A549 (cell line): ENCODE measurements around the gene PDSS2. TPM values are rescaled to one million over a fixed set of nuclear protein-coding genes. Genes with fewer than 3 reads are reported as not detected.

Source experiments
- ATAC-seq, 2 experiments: fragments of 200-7000 bp in 1 of 2; fragments of >200 bp in 1 of 2; cut with Nextera tagmentation in 1 of 2; cut with Tn5 transposase in 1 of 2; 3 replicates each; pipeline versions ENCODE4 v1.8.0 to v1.9.1; 2018 to 2020; ENCODE audit warnings: mild to moderate bottlenecking in 1 of 2, moderate library complexity in 1 of 2
- CTCF ChIA-PET: fragments of 300-600 bp; sonication (Branson Sonifier 250); formaldehyde crosslinking; extraction: SDS; loops from one replicate; lab custom pipeline; 2021; ENCODE audit warnings: antibody characterized with exemption, inconsistent platforms; lab: Yijun Ruan, JAX
- POLR2A ChIA-PET: fragments of 350-600 bp; formaldehyde crosslinking; extraction: SDS; loops from one replicate; lab custom pipeline; 2021; ENCODE audit warnings: antibody characterized with exemption, inconsistent platforms; lab: Yijun Ruan, JAX
- DNase-seq, 2 experiments: peaks; one replicate each; pipeline versions ENCODE4 v3.0.0 to v3.0.0-alpha.2; 2011 to 2016; ENCODE audit warnings: low read depth in 1 of 2, low spot score in 1 of 2
- FAIRE-seq: peaks from 2 replicates; lab custom pipeline; 2011; peaks lifted over from hg19 to GRCh38; lab: Jason Lieb, UNC
- H3K27ac ChIP-seq, 2 experiments: fragments of >200 bp; sonication (Bioruptor Twin); formaldehyde crosslinking; 3 replicates each; pipeline ENCODE4 v1.5.1; 2016 to 2017
- H3K4me1 ChIP-seq: fragments of >200 bp; sonication (Bioruptor Twin); formaldehyde crosslinking; 3 replicates; pipeline ENCODE4 v1.6.1; 2016
- H3K4me2 ChIP-seq: fragments of >200 bp; sonication (Bioruptor Twin); formaldehyde crosslinking; 3 replicates; pipeline ENCODE4 v1.6.1; 2016
- H3K4me3 ChIP-seq: fragments of >200 bp; sonication (Bioruptor Twin); formaldehyde crosslinking; 3 replicates; pipeline ENCODE4 v1.5.1; 2016
- H3K9me3 ChIP-seq: fragments of >200 bp; sonication (Bioruptor Twin); formaldehyde crosslinking; 3 replicates; pipeline ENCODE4 v1.6.1; 2016
- BCL3 ChIP-seq: fragments of >200 bp; sonication (Bioruptor Twin); formaldehyde crosslinking; IDR thresholded peaks from 3 replicates; pipeline ENCODE4 v1.6.1; 2016
- CBX8 ChIP-seq: fragments of 200-600 bp; sonication (generic); IDR thresholded peaks from 2 replicates; pipeline ENCODE4 v1.6.1; 2016
- CHD2 ChIP-seq: fragments of 150-350 bp; IDR thresholded peaks from 2 replicates; pipeline ENCODE4 v1.6.1; 2014; ENCODE audit warnings: low read length; ENCODE audit not compliant: partially characterized antibody
- CTCF ChIP-seq: fragments of >200 bp; sonication (Bioruptor Twin); formaldehyde crosslinking; IDR thresholded peaks from 3 replicates; pipeline ENCODE4 v1.5.1; 2016
- E2F6 ChIP-seq: IDR thresholded peaks from 2 replicates; pipeline ENCODE4 v1.6.1; 2012; ENCODE audit warnings: low read depth, borderline replicate concordance
- EHF ChIP-seq: fragments of 250-450 bp; sonication (Bioruptor Pico); IDR thresholded peaks from 2 replicates; pipeline ENCODE4 v1.5.0; 2020; ENCODE audit warnings: mild to moderate bottlenecking
- ELK1 ChIP-seq: fragments of 150-350 bp; IDR thresholded peaks from 2 replicates; pipeline ENCODE4 v1.6.1; 2014; ENCODE audit warnings: low read depth, mild to moderate bottlenecking, low read length
- EP300 ChIP-seq, 2 experiments: fragments of >200 bp; sonication (Bioruptor Twin); formaldehyde crosslinking; IDR thresholded peaks; 2 replicates in 1 of 2; 3 replicates in 1 of 2; pipeline ENCODE4 v1.6.1; 2016 to 2017
- FOSL2 ChIP-seq, 2 experiments: fragments of 450-650 bp in 1 of 2; fragments of >200 bp in 1 of 2; sonication (Bioruptor Twin) in 1 of 2; formaldehyde crosslinking; IDR thresholded peaks; 2 replicates each; pipeline versions ENCODE4 v1.5.0 to v1.6.1; 2016 to 2020; ENCODE audit warnings: mild to moderate bottlenecking in 1 of 2, moderate library complexity in 1 of 2
- HDAC2 ChIP-seq: fragments of 200-600 bp; sonication (generic); IDR thresholded peaks from 2 replicates; pipeline ENCODE4 v1.6.1; 2016
- HMGXB4 ChIP-seq: fragments of 250-450 bp; sonication (Bioruptor Pico); IDR thresholded peaks from 2 replicates; pipeline ENCODE4 v1.5.0; 2021; ENCODE audit warnings: mild to moderate bottlenecking, moderate library complexity, borderline replicate concordance
- KDM1A ChIP-seq: fragments of 200-600 bp; sonication (generic); IDR thresholded peaks from 2 replicates; pipeline ENCODE4 v1.6.1; 2016; ENCODE audit warnings: low read depth, mild to moderate bottlenecking
- KDM5A ChIP-seq: fragments of 200-600 bp; sonication (generic); IDR thresholded peaks from 2 replicates; pipeline ENCODE4 v1.6.1; 2016; ENCODE audit warnings: antibody characterized with exemption, mild to moderate bottlenecking
- MAX ChIP-seq: IDR thresholded peaks from 2 replicates; pipeline ENCODE4 v1.6.1; 2012
- NPAS2 ChIP-seq: fragments of 250-450 bp; sonication (Bioruptor Pico); IDR thresholded peaks from 2 replicates; pipeline ENCODE4 v1.8.0; 2022; ENCODE audit warnings: mild to moderate bottlenecking, moderate library complexity, borderline replicate concordance
- POLR2A ChIP-seq: IDR thresholded peaks from 2 replicates; pipeline ENCODE4 v1.6.1; 2012; ENCODE audit warnings: mild to moderate bottlenecking, low read length
- POLR2AphosphoS2 ChIP-seq: conservative IDR thresholded peaks from 2 replicates; pipeline ENCODE4 v1.6.1; 2012; ENCODE audit warnings: low read length, improper control_type of control experiment, inconsistent platforms
- RAD21 ChIP-seq, 2 experiments: fragments of >200 bp in 1 of 2; sonication (Bioruptor Twin) in 1 of 2; formaldehyde crosslinking in 1 of 2; IDR thresholded peaks in 1 of 2; conservative IDR thresholded peaks in 1 of 2; 2 replicates in 1 of 2; 3 replicates in 1 of 2; pipeline ENCODE4 v1.6.1; 2012 to 2018; ENCODE audit warnings: inconsistent platforms in 1 of 2
- RARB ChIP-seq: fragments of 250-450 bp; sonication (Bioruptor Pico); IDR thresholded peaks from 2 replicates; pipeline ENCODE4 v1.8.0; 2021; ENCODE audit warnings: mild to moderate bottlenecking, moderate library complexity
- REST ChIP-seq: fragments of 200-600 bp; sonication (generic); IDR thresholded peaks from 2 replicates; pipeline ENCODE4 v1.6.1; 2016; ENCODE audit warnings: antibody characterized with exemption, mild to moderate bottlenecking, moderate library complexity
- ZSCAN20 ChIP-seq: fragments of 250-450 bp; sonication (Bioruptor Pico); IDR thresholded peaks from 2 replicates; pipeline ENCODE4 v1.8.0; 2022; ENCODE audit warnings: mild to moderate bottlenecking, moderate library complexity
- WGBS: methylation state at CpG from one replicate; pipeline ENCODE4 v1.1.6; 2017; ENCODE audit errors: missing lambda C conversion rate; 5-methylcytosine and 5-hydroxymethylcytosine counted together
- polyA plus RNA-seq, 4 experiments: library from polyadenylated mRNA; depleted of rRNA in 3 of 4; stranded (reverse); fragments of >200 nt; fragmentation: RNase III in 1 of 4; extraction: RNeasy Plus Mini Kit Qiagen cat#74134 plus additional on column Dnase treatment in 1 of 4; gene quantifications; 2 replicates in 3 of 4; 3 replicates in 1 of 4; pipeline ENCODE4 v1.2.3, GENCODE V29; 2011 to 2017

PDSS2 gene
- polyA plus RNA-seq, 2 of the 4 experiments (the other 2 are of a cell fraction): 7.2 to 17.3 TPM

- ATAC-seq (no peak), DNase-seq (no peak), FAIRE-seq (no peak)
- no peak overlapping the region for H3K4me2 ChIP-seq
- ChIA-PET CTCF (no interaction called here), POLR2A (no interaction called here)
- no peak overlapping the region for H3K4me3 ChIP-seq
- no peaks in the 10 kb centered on the region for H3K4me1 ChIP-seq
- TF ChIP-seq BCL3 (no peak), POLR2A (no peak), MAX (no peak), HDAC2 (no peak)
- no peak overlapping the region for H3K27ac ChIP-seq
- WGBS: 100% methylated on average over 1 of the region's 1 CpG
- peaks cover 9% of the 10 kb centered on the region; the same call in 1 of the 3 replicates for H3K9me3 ChIP-seq
Measured at GRCh38 chr6:107401573-107401972, 57.8 kb downstream of the PDSS2 start.

GRCh38 chr6:107400616-107401147, 58.7 kb downstream of the PDSS2 start:
- 94% methylated on average over 4 of the region's 4 CpGs for WGBS
- FAIRE-seq: no peak
- POLR2A ChIA-PET: no interaction called here
- Histone ChIP-seq H3K4me1 (no peaks in the 10 kb centered on the region), H3K4me3 (no peak overlapping the region)
- TF ChIP-seq ZSCAN20 (no peak), REST (no peak), RARB (CRISPR knock-in tag) (no peak), CBX8 (no peak)
- TF ChIP-seq, all 56 proteins: peak for 0
- H3K4me2 ChIP-seq: no peak overlapping the region
- H3K27ac ChIP-seq: no peak overlapping the region
- DNase-seq (no peak), ATAC-seq (no peak)
- H3K9me3 ChIP-seq: peaks cover 9% of the 10 kb centered on the region; the same call in 1 of the 3 replicates
- CTCF ChIA-PET: interaction anchor here (0.6 kb wide), 1 partner anchor 118 kb away, joined by 3 read pairs; no protein-coding TSS in a partner anchor

GRCh38 chr6:107399935-107400334, 59.4 kb downstream of the PDSS2 start:
- H3K27ac ChIP-seq: no peak overlapping the region
- CTCF ChIA-PET: interaction anchor here (0.6 kb wide), 1 partner anchor 119 kb away, joined by 3 read pairs; no protein-coding TSS in a partner anchor
- H3K4me3 ChIP-seq: no peak overlapping the region
- no peak for DNase-seq
- no peak for ATAC-seq
- no peak overlapping the region for H3K4me2 ChIP-seq
- peaks cover 9% of the 10 kb centered on the region; the same call in 1 of the 3 replicates for H3K9me3 ChIP-seq
- 100% methylated on average over 1 of the region's 1 CpG for WGBS
- POLR2A ChIA-PET: no interaction called here
- no peaks in the 10 kb centered on the region for H3K4me1 ChIP-seq
- no peak for TF ChIP-seq ELK1
- no peak for TF ChIP-seq KDM5A
- no peak for TF ChIP-seq NPAS2 (CRISPR knock-in tag)
- TF ChIP-seq POLR2AphosphoS2: no peak
- no peak for TF ChIP-seq HMGXB4 (CRISPR knock-in tag)
- no peak for TF ChIP-seq EHF
- no peak for TF ChIP-seq RAD21 (conservative IDR thresholded peaks at IDR 0.05 in 1 of 2, IDR thresholded peaks at IDR 0.05 in 1 of 2)
- no peak for TF ChIP-seq CHD2
- no peak for TF ChIP-seq FOSL2 (IDR thresholded peaks at IDR 0.05)
- TF ChIP-seq FOSL2 (CRISPR knock-in tag; IDR thresholded peaks at IDR 0.05): no peak
- no peak for TF ChIP-seq EP300 (IDR thresholded peaks at IDR 0.05)
- no peak for TF ChIP-seq CTCF
- TF ChIP-seq E2F6: no peak
- no peak for TF ChIP-seq KDM1A
- FAIRE-seq: no peak
